GM21737 (cell line): Measurements from ENCODE around the gene CCDC138.

Experiments
- ATAC-seq: cut with Tn5 transposase; IDR thresholded peaks from one replicate; pipeline ENCODE4 v1.9.1; 2021; ENCODE audit warnings: mild to moderate bottlenecking, moderate library complexity; ENCODE audit not compliant: unreplicated experiment

Gene CCDC138

GRCh38 chr2:108825254-108825653 is 38.7 kb downstream of the CCDC138 start:
- ATAC-seq, result no peak

- no peak for ATAC-seq
These were observed 39.2 kb downstream of the CCDC138 start for GRCh38 chr2:108825736-108826135.

GRCh38 chr2:108829578-108830310 is 43.2 kb downstream of the CCDC138 start:
- no peak for ATAC-seq

GRCh38 chr2:108833219-108833618 is 46.6 kb downstream of the CCDC138 start:
- no peak for ATAC-seq

GRCh38 chr2:108834620-108835019 is 48.0 kb downstream of the CCDC138 start:
- ATAC-seq, result no peak

GRCh38 chr2:108835040-108835439 is 48.5 kb downstream of the CCDC138 start:
- ATAC-seq, result no peak

GRCh38 chr2:108837198-108837597 is 50.6 kb downstream of the CCDC138 start:
- no peak for ATAC-seq

GRCh38 chr2:108841506-108841905 is 54.9 kb downstream of the CCDC138 start:
- ATAC-seq, result no peak

- no peak for ATAC-seq
These were observed 59.4 kb downstream of the CCDC138 start for GRCh38 chr2:108845923-108846322.

- no peak for ATAC-seq
These were observed 60.4 kb downstream of the CCDC138 start for GRCh38 chr2:108847000-108847399.

- no peak for ATAC-seq
These were observed 65.8 kb downstream of the CCDC138 start for GRCh38 chr2:108852375-108852774.

- no peak for ATAC-seq
These were observed 66.8 kb downstream of the CCDC138 start for GRCh38 chr2:108853421-108853820.

- ATAC-seq, result no peak
These were observed 67.9 kb downstream of the CCDC138 start for GRCh38 chr2:108854484-108854883.

GRCh38 chr2:108855194-108855593 is 68.6 kb downstream of the CCDC138 start:
- no peak for ATAC-seq

GRCh38 chr2:108858894-108859293 is 72.3 kb downstream of the CCDC138 start:
- no peak for ATAC-seq

- no peak for ATAC-seq
These were observed 79.5 kb downstream of the CCDC138 start for GRCh38 chr2:108866041-108866440.

- no peak for ATAC-seq
These were observed 82.3 kb downstream of the CCDC138 start for GRCh38 chr2:108868911-108869310.

GRCh38 chr2:108869542-108869941 is 83.0 kb downstream of the CCDC138 start:
- no peak for ATAC-seq

- no peak for ATAC-seq
These were observed 83.6 kb downstream of the CCDC138 start for GRCh38 chr2:108870069-108870644.

GRCh38 chr2:108877506-108877905 is 90.9 kb downstream of the CCDC138 start:
- no peak for ATAC-seq

- no peak for ATAC-seq
These were observed 91.7 kb downstream of the CCDC138 start for GRCh38 chr2:108878276-108878675.

- no peak for ATAC-seq
These were observed 98.0 kb downstream of the CCDC138 start for GRCh38 chr2:108884619-108885018.

GRCh38 chr2:108889907-108890306 is 103.3 kb downstream of the CCDC138 start:
- ATAC-seq, result no peak
